ENCODE data around the gene DHODH.

Gene DHODH

GRCh38 chr16:72033437-72033836, 24.9 kb downstream of the DHODH start:
- no peak overlapping the region for H2BK12ac ChIP-seq (ENCODE audit: low read length)
- no peak overlapping the region for H2BK15ac ChIP-seq (ENCODE audit: low read length)
- no peak overlapping the region for H3K18ac ChIP-seq (ENCODE audit: low read length)
- H3K4ac ChIP-seq (ENCODE audit: low read length) = no peak overlapping the region
- DNase-seq (ENCODE audit: low spot score) = no peak
- no peak overlapping the region for H2AK5ac ChIP-seq (ENCODE audit: low read depth, low read length)
- no peak overlapping the region for H4K8ac ChIP-seq (ENCODE audit: low read depth, low read length)
- H3K36me3 ChIP-seq (replicated peaks in 1 of 2; ENCODE audit: control insufficient read depth in 2 of 2, insufficient read depth in 2 of 2, low read length in 2 of 2) = no peaks in the 10 kb centered on the region
- no peaks in the 10 kb centered on the region for H3K79me1 ChIP-seq (ENCODE audit: low read depth, low read length)
- WGBS, 2 donors (ENCODE audit: extremely low coverage in 2 of 2, insufficient read length in 2 of 2, insufficient replicate concordance in 1 of 2) = no CpG with 5 or more reads among the region's 4 CpGs
- H3K9me3 ChIP-seq (replicated peaks in 1 of 2; ENCODE audit: control insufficient read depth in 2 of 2, insufficient read depth in 1 of 2, low read depth in 1 of 2, low read length in 2 of 2) = no peaks in the 10 kb centered on the region
- H4K91ac ChIP-seq (ENCODE audit: low read depth, low read length, poor library complexity) = no peak overlapping the region
- H3K14ac ChIP-seq (ENCODE audit: low read length) = no peak overlapping the region
- no peak overlapping the region for H2BK5ac ChIP-seq (ENCODE audit: low read length)
- H3K9ac ChIP-seq (ENCODE audit: low read depth, low read length, poor library complexity) = no peak overlapping the region
- H3K4me1 ChIP-seq (ENCODE audit: control insufficient read depth in 2 of 2, insufficient read depth in 1 of 2, low read depth in 1 of 2, low read length in 2 of 2) = no peaks in the 10 kb centered on the region
- no peaks in the 10 kb centered on the region for H3K27me3 ChIP-seq (ENCODE audit: control insufficient read depth in 3 of 3, insufficient read depth in 3 of 3, low read depth in 1 of 3, low read length in 3 of 3)
- H3K23ac ChIP-seq (ENCODE audit: low read depth, low read length, poor library complexity) = no peak overlapping the region
- H2BK120ac ChIP-seq (ENCODE audit: low read depth, low read length) = no peak overlapping the region
- no peak overlapping the region for H3K4me2 ChIP-seq (ENCODE audit: insufficient read depth, low read length, poor library complexity, severe bottlenecking)
- no peak overlapping the region for H3K4me3 ChIP-seq (ENCODE audit: low read length in 2 of 2)
- no peak overlapping the region for H2AFZ ChIP-seq (ENCODE audit: low read length)
- no peak overlapping the region for H3K27ac ChIP-seq (replicated peaks; ENCODE audit: low read length)

GRCh38 chr16:72036098-72036497, 27.6 kb downstream of the DHODH start:
- no peak overlapping the region for H2BK12ac ChIP-seq (ENCODE audit: low read length)
- H2BK120ac ChIP-seq (ENCODE audit: low read depth, low read length) = no peak overlapping the region
- no peak overlapping the region for H3K4me2 ChIP-seq (ENCODE audit: insufficient read depth, low read length, poor library complexity, severe bottlenecking)
- H4K8ac ChIP-seq (ENCODE audit: low read depth, low read length) = no peak overlapping the region
- peak overlapping the region; percentile 6 for H2AFZ ChIP-seq (ENCODE audit: low read length)
- no peak overlapping the region for H2BK15ac ChIP-seq (ENCODE audit: low read length)
- no peak for DNase-seq (ENCODE audit: low spot score)
- H3K4me3 ChIP-seq (ENCODE audit: low read length in 2 of 2) = no peak overlapping the region
- H3K9ac ChIP-seq (ENCODE audit: low read depth, low read length, poor library complexity) = no peak overlapping the region
- H4K91ac ChIP-seq (ENCODE audit: low read depth, low read length, poor library complexity) = no peak overlapping the region
- whole genome bisulfite sequencing, 2 donors (ENCODE audit: extremely low coverage in 2 of 2, insufficient read length in 2 of 2, insufficient replicate concordance in 1 of 2) = no CpG with 5 or more reads among the region's 5 CpGs
- H3K23ac ChIP-seq (ENCODE audit: low read depth, low read length, poor library complexity) = no peak overlapping the region
- no peaks in the 10 kb centered on the region for H3K9me3 ChIP-seq (replicated peaks in 1 of 2; ENCODE audit: control insufficient read depth in 2 of 2, insufficient read depth in 1 of 2, low read depth in 1 of 2, low read length in 2 of 2)
- H3K27me3 ChIP-seq (ENCODE audit: control insufficient read depth in 3 of 3, insufficient read depth in 3 of 3, low read depth in 1 of 3, low read length in 3 of 3) = no peaks in the 10 kb centered on the region
- no peak overlapping the region for H3K4ac ChIP-seq (ENCODE audit: low read length)
- no peak overlapping the region for H3K27ac ChIP-seq (replicated peaks; ENCODE audit: low read length)
- H2AK5ac ChIP-seq (ENCODE audit: low read depth, low read length) = no peak overlapping the region
- H3K79me1 ChIP-seq (ENCODE audit: low read depth, low read length) = no peaks in the 10 kb centered on the region
- no peaks in the 10 kb centered on the region for H3K36me3 ChIP-seq (replicated peaks in 1 of 2; ENCODE audit: control insufficient read depth in 2 of 2, insufficient read depth in 2 of 2, low read length in 2 of 2)
- H3K14ac ChIP-seq (ENCODE audit: low read length) = no peak overlapping the region
- no peaks in the 10 kb centered on the region for H3K4me1 ChIP-seq (ENCODE audit: control insufficient read depth in 2 of 2, insufficient read depth in 1 of 2, low read depth in 1 of 2, low read length in 2 of 2)
- H3K18ac ChIP-seq (ENCODE audit: low read length) = no peak overlapping the region
- H2BK5ac ChIP-seq (ENCODE audit: low read length) = no peak overlapping the region

- no peak overlapping the region for H2BK120ac ChIP-seq (ENCODE audit: low read depth, low read length)
- H3K4me3 ChIP-seq (ENCODE audit: low read length in 2 of 2) = peak overlapping the region in 1 of 2 donors; percentile 53
- H3K9ac ChIP-seq (ENCODE audit: low read depth, low read length, poor library complexity) = no peak overlapping the region
- H2BK15ac ChIP-seq (ENCODE audit: low read length) = no peak overlapping the region
- WGBS, 2 donors (ENCODE audit: extremely low coverage in 2 of 2, insufficient read length in 2 of 2, insufficient replicate concordance in 1 of 2) = no CpG with 5 or more reads among the region's 2 CpGs
- no peak overlapping the region for H4K8ac ChIP-seq (ENCODE audit: low read depth, low read length)
- no peaks in the 10 kb centered on the region for H3K9me3 ChIP-seq (replicated peaks in 1 of 2; ENCODE audit: control insufficient read depth in 2 of 2, insufficient read depth in 1 of 2, low read depth in 1 of 2, low read length in 2 of 2)
- no peaks in the 10 kb centered on the region for H3K36me3 ChIP-seq (replicated peaks in 1 of 2; ENCODE audit: control insufficient read depth in 2 of 2, insufficient read depth in 2 of 2, low read length in 2 of 2)
- no peak overlapping the region for H2AFZ ChIP-seq (ENCODE audit: low read length)
- no peak overlapping the region for H3K23ac ChIP-seq (ENCODE audit: low read depth, low read length, poor library complexity)
- no peak overlapping the region for H3K14ac ChIP-seq (ENCODE audit: low read length)
- no peaks in the 10 kb centered on the region for H3K4me1 ChIP-seq (ENCODE audit: control insufficient read depth in 2 of 2, insufficient read depth in 1 of 2, low read depth in 1 of 2, low read length in 2 of 2)
- H3K27me3 ChIP-seq (ENCODE audit: control insufficient read depth in 3 of 3, insufficient read depth in 3 of 3, low read depth in 1 of 3, low read length in 3 of 3) = no peaks in the 10 kb centered on the region
- no peak overlapping the region for H3K18ac ChIP-seq (ENCODE audit: low read length)
- no peak overlapping the region for H3K4ac ChIP-seq (ENCODE audit: low read length)
- no peak overlapping the region for H2AK5ac ChIP-seq (ENCODE audit: low read depth, low read length)
- DNase-seq (ENCODE audit: low spot score) = no peak
- H2BK5ac ChIP-seq (ENCODE audit: low read length) = no peak overlapping the region
- H3K4me2 ChIP-seq (ENCODE audit: insufficient read depth, low read length, poor library complexity, severe bottlenecking) = no peak overlapping the region
- H3K27ac ChIP-seq (replicated peaks; ENCODE audit: low read length) = no peak overlapping the region
- H4K91ac ChIP-seq (ENCODE audit: low read depth, low read length, poor library complexity) = no peak overlapping the region
- H3K79me1 ChIP-seq (ENCODE audit: low read depth, low read length) = no peaks in the 10 kb centered on the region
- no peak overlapping the region for H2BK12ac ChIP-seq (ENCODE audit: low read length)
Observed at GRCh38 chr16:72042157-72042660, 33.7 kb downstream of the DHODH start.

GRCh38 chr16:72043058-72043457, 34.5 kb downstream of the DHODH start:
- Histone ChIP-seq H3K79me1 (ENCODE audit: low read depth, low read length) (no peaks in the 10 kb centered on the region), H2BK5ac (ENCODE audit: low read length) (no peak overlapping the region), H2BK120ac (ENCODE audit: low read depth, low read length) (no peak overlapping the region), H2BK15ac (ENCODE audit: low read length) (no peak overlapping the region), H3K27ac (replicated peaks; ENCODE audit: low read length) (no peak overlapping the region), H3K9ac (ENCODE audit: low read depth, low read length, poor library complexity) (no peak overlapping the region), H4K8ac (ENCODE audit: low read depth, low read length) (no peak overlapping the region), H3K4me3 (ENCODE audit: low read length in 2 of 2) (peak overlapping the region in 1 of 2 donors; percentile 42), H3K27me3 (ENCODE audit: control insufficient read depth in 3 of 3, insufficient read depth in 3 of 3, low read depth in 1 of 3, low read length in 3 of 3) (no peaks in the 10 kb centered on the region), H3K4me2 (ENCODE audit: insufficient read depth, low read length, poor library complexity, severe bottlenecking) (no peak overlapping the region), H3K4me1 (ENCODE audit: control insufficient read depth in 2 of 2, insufficient read depth in 1 of 2, low read depth in 1 of 2, low read length in 2 of 2) (no peaks in the 10 kb centered on the region), H4K91ac (ENCODE audit: low read depth, low read length, poor library complexity) (no peak overlapping the region), H2BK12ac (ENCODE audit: low read length) (no peak overlapping the region), H3K36me3 (replicated peaks in 1 of 2; ENCODE audit: control insufficient read depth in 2 of 2, insufficient read depth in 2 of 2, low read length in 2 of 2) (no peaks in the 10 kb centered on the region), H2AK5ac (ENCODE audit: low read depth, low read length) (no peak overlapping the region), H2AFZ (ENCODE audit: low read length) (no peak overlapping the region), H3K23ac (ENCODE audit: low read depth, low read length, poor library complexity) (no peak overlapping the region), H3K9me3 (replicated peaks in 1 of 2; ENCODE audit: control insufficient read depth in 2 of 2, insufficient read depth in 1 of 2, low read depth in 1 of 2, low read length in 2 of 2) (no peaks in the 10 kb centered on the region), H3K14ac (ENCODE audit: low read length) (no peak overlapping the region), H3K18ac (ENCODE audit: low read length) (no peak overlapping the region), H3K4ac (ENCODE audit: low read length) (no peak overlapping the region)
- no CpG with 5 or more reads among the region's 3 CpGs for WGBS, 2 donors (ENCODE audit: extremely low coverage in 2 of 2, insufficient read length in 2 of 2, insufficient replicate concordance in 1 of 2)
- DNase-seq (ENCODE audit: low spot score) = no peak
